SK-N-SH (cell line): ENCODE measurements around the gene GLRA3. TPM values are rescaled to one million over a fixed set of nuclear protein-coding genes. Genes with fewer than 3 reads are reported as not detected.

Experiments used
- CTCF ChIA-PET: fragments of 300-600, 350-600 bp; formaldehyde crosslinking; extraction: SDS; loops from one replicate; lab custom pipeline; 2021; lab: Yijun Ruan, JAX
- POLR2A ChIA-PET: fragments of 350-600 bp; sonication (Branson Sonifier 250); formaldehyde crosslinking; extraction: SDS; loops from one replicate; lab custom pipeline; 2020; ENCODE audit warnings: antibody characterized with exemption, inconsistent platforms; lab: Yijun Ruan, JAX
- DNase-seq: peaks from one replicate; pipeline ENCODE4 v3.0.0; 2012
- H2AFZ ChIP-seq: fragments of 200-600 bp; sonication (generic); 2 replicates; pipeline ENCODE4 v1.8.1; 2016; ENCODE audit warnings: antibody characterized with exemption, mild to moderate bottlenecking, low read depth
- H3F3A ChIP-seq: fragments of 200-600 bp; sonication (generic); replicated peaks from 2 replicates; pipeline ENCODE3; 2016; ENCODE audit warnings: antibody characterized with exemption, mild to moderate bottlenecking; ENCODE audit not compliant: insufficient read depth
- H3K27ac ChIP-seq, 2 experiments: fragments of 200-500 bp in 1 of 2; fragments of 200-600 bp in 1 of 2; sonication (Bioruptor generic) in 1 of 2; sonication (generic), shearing (Covaris generic) in 1 of 2; 2 replicates each; pipeline versions ENCODE4 v1.5.1 to v1.6.1; 2014 to 2016; ENCODE audit warnings: low read depth in 2 of 2, inconsistent platforms in 1 of 2, low read length in 1 of 2, mild to moderate bottlenecking in 1 of 2, mixed read lengths in 1 of 2
- H3K27me3 ChIP-seq: fragments of 200-600 bp; sonication (generic), shearing (Covaris generic); 2 replicates; pipeline ENCODE4 v1.6.1; 2016; ENCODE audit warnings: mixed run types; ENCODE audit not compliant: insufficient read depth
- H3K36me3 ChIP-seq, 2 experiments: fragments of 200-500 bp in 1 of 2; fragments of 200-600 bp in 1 of 2; sonication (Bioruptor generic) in 1 of 2; sonication (generic) in 1 of 2; replicated peaks in 1 of 2; 2 replicates each; pipeline versions ENCODE3 to v1.5.1; 2014 to 2016; ENCODE audit warnings: low read length in 1 of 2, mild to moderate bottlenecking in 1 of 2; ENCODE audit not compliant: insufficient read depth in 2 of 2, control insufficient read depth in 1 of 2
- H3K4me1 ChIP-seq, 2 experiments: fragments of 200-500 bp in 1 of 2; fragments of 200-600 bp in 1 of 2; sonication (Bioruptor generic) in 1 of 2; sonication (generic), shearing (Covaris generic) in 1 of 2; 2 replicates each; pipeline versions ENCODE4 v1.5.1 to v1.6.1; 2014 to 2016; ENCODE audit warnings: low read depth in 1 of 2, low read length in 1 of 2, mixed run types in 1 of 2; ENCODE audit not compliant: insufficient read depth in 2 of 2, control insufficient read depth in 1 of 2
- H3K4me2 ChIP-seq: fragments of 200-600 bp; sonication (generic), shearing (Covaris generic); 2 replicates; pipeline ENCODE4 v1.6.1; 2017; ENCODE audit warnings: mixed run types
- H3K4me3 ChIP-seq, 2 experiments: fragments of 200-500 bp in 1 of 2; fragments of 200-600 bp in 1 of 2; sonication (Bioruptor generic) in 1 of 2; sonication (generic), shearing (Covaris generic) in 1 of 2; 2 replicates each; pipeline versions ENCODE4 v1.5.1 to v1.8.1; 2014 to 2016; ENCODE audit warnings: low read depth in 2 of 2, inconsistent platforms in 1 of 2, low read length in 1 of 2, mild to moderate bottlenecking in 1 of 2, mixed read lengths in 1 of 2, moderate library complexity in 1 of 2
- H3K79me2 ChIP-seq: fragments of 200-600 bp; sonication (generic); 2 replicates; pipeline ENCODE4 v1.8.1; 2017; ENCODE audit warnings: mild to moderate bottlenecking; ENCODE audit not compliant: insufficient read depth
- H3K9ac ChIP-seq: fragments of 200-600 bp; sonication (generic); 2 replicates; pipeline ENCODE4 v1.6.1; 2017; ENCODE audit warnings: mixed run types
- H3K9me2 ChIP-seq: fragments of 200-600 bp; sonication (generic); 2 replicates; pipeline ENCODE4 v1.6.1; 2017; ENCODE audit warnings: mixed run types
- H3K9me3 ChIP-seq: fragments of 200-600 bp; sonication (generic); 2 replicates; pipeline ENCODE4 v1.6.1; 2017; ENCODE audit warnings: mixed run types, mild to moderate bottlenecking, moderate library complexity
- H4K20me1 ChIP-seq: fragments of 200-600 bp; sonication (generic); 2 replicates; pipeline ENCODE4 v1.6.1; 2017; ENCODE audit warnings: mild to moderate bottlenecking, mixed run types; ENCODE audit not compliant: insufficient read depth
- ELF1 ChIP-seq: IDR thresholded peaks from 2 replicates; pipeline ENCODE4 v1.4.0; 2012
- EP300 ChIP-seq, 2 experiments: IDR thresholded peaks; 2 replicates each; pipeline versions ENCODE4 v1.4.0 to v1.6.1; 2012; ENCODE audit warnings: borderline replicate concordance in 1 of 2, low read depth in 1 of 2, low read length in 1 of 2
- EZH2phosphoT487 ChIP-seq: fragments of 200-600 bp; sonication (generic); IDR thresholded peaks from 2 replicates; pipeline ENCODE4 v1.6.1; 2017; ENCODE audit warnings: low read depth, mixed run types, mild to moderate bottlenecking, antibody characterized with exemption, moderate library complexity, borderline replicate concordance
- GABPA ChIP-seq: IDR thresholded peaks from 2 replicates; pipeline ENCODE4 v1.4.0; 2012; ENCODE audit warnings: low read depth, mild to moderate bottlenecking
- IRF3 ChIP-seq: fragments of 150-350 bp; IDR thresholded peaks from 2 replicates; pipeline ENCODE4 v1.6.1; 2016; ENCODE audit warnings: mild to moderate bottlenecking, low read depth, low read length
- MAX ChIP-seq: IDR thresholded peaks from 2 replicates; pipeline ENCODE4 v1.4.0; 2012; ENCODE audit warnings: low read depth
- MXI1 ChIP-seq: IDR thresholded peaks from 2 replicates; pipeline ENCODE4 v1.6.1; 2012; ENCODE audit warnings: mild to moderate bottlenecking, low read depth, low read length, improper control_type of control experiment
- NFIC ChIP-seq: IDR thresholded peaks from 2 replicates; pipeline ENCODE4 v1.4.0; 2012; ENCODE audit warnings: borderline replicate concordance
- NRF1 ChIP-seq: IDR thresholded peaks from 2 replicates; pipeline ENCODE4 v1.6.1; 2012; ENCODE audit warnings: low read depth, mild to moderate bottlenecking, low read length
- RAD21 ChIP-seq: IDR thresholded peaks from 2 replicates; pipeline ENCODE4 v1.6.1; 2012; ENCODE audit warnings: mild to moderate bottlenecking, low read length
- USF1 ChIP-seq: IDR thresholded peaks from 2 replicates; pipeline ENCODE4 v1.4.0; 2012; ENCODE audit warnings: low read depth, borderline replicate concordance
- USF2 ChIP-seq: fragments of 150-350 bp; IDR thresholded peaks from 2 replicates; pipeline ENCODE4 v1.6.1; 2017; ENCODE audit warnings: antibody characterized with exemption, low read length, low read depth, borderline replicate concordance
- YY1 ChIP-seq: IDR thresholded peaks from 2 replicates; pipeline ENCODE4 v1.4.0; 2012; ENCODE audit warnings: low read depth, mild to moderate bottlenecking
- ZBTB33 ChIP-seq: IDR thresholded peaks from 2 replicates; pipeline ENCODE4 v1.4.0; 2012; ENCODE audit warnings: low read depth, borderline replicate concordance
- WGBS: methylation state at CpG from one replicate; pipeline ENCODE4 v1.1.6; 2017; ENCODE audit warnings: low lambda C conversion rate; 5-methylcytosine and 5-hydroxymethylcytosine counted together
- polyA plus RNA-seq, 3 experiments: library from polyadenylated mRNA; depleted of rRNA; stranded (reverse); fragments of >200 nt; gene quantifications; 2 replicates each; pipeline ENCODE4 v1.2.3, GENCODE V29; 2012

The GLRA3 gene
- polyA plus RNA-seq, 1 of the 3 experiments (the other 2 are of a cell fraction): not detected

- 14% methylated on average over 4 of the region's 4 CpGs for WGBS
- H3K4me1 ChIP-seq: no peaks in the 10 kb centered on the region
Measured at GRCh38 chr4:174734181-174734580, 94.9 kb downstream of the GLRA3 start.

More at GRCh38 chr4:174734181-174734580, 94.9 kb downstream of the GLRA3 start:
- Histone ChIP-seq H3K36me3 (no peaks in the 10 kb centered on the region), H3K9ac (no peak overlapping the region), H3K79me2 (no peaks in the 10 kb centered on the region), H3K9me2 (no peaks in the 10 kb centered on the region), H4K20me1 (no peaks in the 10 kb centered on the region), H3F3A (no peaks in the 10 kb centered on the region), H2AFZ (no peak overlapping the region), H3K4me2 (no peak overlapping the region), H3K27me3 (no peaks in the 10 kb centered on the region), H3K4me3 (no peak overlapping the region), H3K27ac (no peak overlapping the region), H3K9me3 (no peaks in the 10 kb centered on the region)
- ChIA-PET CTCF (interaction anchor here (1.2 kb wide), 1 partner anchor 31 kb away, joined by 4 read pairs; no protein-coding TSS in a partner anchor), POLR2A (no interaction called here)
- no peak for DNase-seq
- TF ChIP-seq NFIC (no peak), RAD21 (no peak), MAX (no peak), USF1 (no peak), YY1 (no peak), USF2 (no peak), ELF1 (no peak), IRF3 (no peak), EP300 (IDR thresholded peaks at IDR 0.05; ENCODE audit: borderline replicate concordance in 1 of 2, low read depth in 1 of 2, low read length in 1 of 2) (no peak), NRF1 (no peak), ZBTB33 (no peak), GABPA (no peak), MXI1 (no peak), EZH2phosphoT487 (no peak)
